HG02840 (cell line): Measurements from ENCODE around the gene CIB4.
"Not testable (repeated sequence)": the region's sequence is repeated elsewhere in the genome, so short reads cannot be mapped to it uniquely, and the experiment has no call there.

Experiments used
- ATAC-seq: cut with Tn5 transposase; IDR thresholded peaks from one replicate; pipeline ENCODE4 v1.9.1; 2021; ENCODE audit warnings: mild to moderate bottlenecking, moderate library complexity, moderate number of reproducible peaks; ENCODE audit not compliant: unreplicated experiment, low FRiP score

Gene CIB4

DNA sequence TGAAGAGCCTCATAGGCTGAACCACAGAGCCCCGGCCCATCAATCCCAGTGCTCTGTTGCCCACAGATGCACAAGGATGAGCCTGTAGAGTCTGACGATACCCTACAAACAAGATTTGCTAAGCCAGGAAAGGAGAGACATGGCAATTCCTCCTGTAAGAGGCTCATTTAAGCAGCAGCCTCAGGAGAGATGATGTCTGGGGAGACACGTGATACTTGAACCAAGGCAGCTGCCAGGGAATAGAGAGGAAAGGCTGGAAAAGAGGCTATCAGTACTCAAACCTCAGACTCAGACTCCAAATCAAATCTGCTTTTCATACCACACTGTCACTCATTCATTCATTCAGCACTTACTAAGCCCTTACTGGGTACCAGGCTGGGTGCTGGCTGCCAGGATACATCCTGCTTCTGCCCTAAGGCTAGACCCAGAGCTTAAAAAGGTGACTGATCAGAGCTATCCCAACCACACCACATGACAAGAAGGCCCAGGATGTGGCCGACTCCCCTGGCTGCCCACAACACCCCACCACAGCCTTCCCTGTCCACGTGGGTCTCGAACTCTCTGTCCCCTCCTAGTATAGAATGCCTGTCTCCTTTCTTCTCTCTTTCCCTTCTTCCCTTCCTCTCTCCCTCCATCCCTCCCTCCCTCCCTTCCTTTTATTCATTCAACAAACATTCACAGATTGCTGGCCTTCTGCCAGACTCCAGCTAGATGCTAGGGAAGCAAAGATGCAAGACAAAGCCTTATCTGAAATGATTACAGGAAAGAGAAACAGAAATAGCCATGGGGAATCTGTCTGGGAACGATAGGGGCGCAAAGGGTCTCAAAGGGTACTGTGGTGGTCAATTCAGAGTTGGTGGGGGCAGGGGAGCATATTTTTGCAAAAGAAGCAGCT, 27.9 kb upstream of the CIB4 start:
- ATAC-seq: no peak

DNA sequence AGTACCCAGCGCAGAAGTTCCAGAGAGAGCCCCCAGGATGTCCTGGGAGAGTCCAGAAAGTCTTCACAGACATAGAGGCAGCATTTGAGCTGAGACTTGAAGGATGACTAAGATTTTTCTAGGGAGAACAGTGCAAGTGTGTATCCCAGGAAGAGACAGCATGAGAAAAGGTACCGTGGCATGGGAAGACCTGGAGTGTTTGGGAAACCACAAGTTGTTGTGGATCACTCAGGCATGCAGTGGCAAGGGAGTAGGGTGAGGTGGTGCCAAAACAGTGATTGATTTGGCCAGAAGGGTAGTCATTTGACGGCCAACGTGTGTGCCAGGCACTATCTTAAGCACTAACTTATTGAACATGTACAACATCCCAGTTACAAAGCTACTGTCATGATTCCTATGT, 26.9 kb upstream of the CIB4 start:
- ATAC-seq: no peak

DNA sequence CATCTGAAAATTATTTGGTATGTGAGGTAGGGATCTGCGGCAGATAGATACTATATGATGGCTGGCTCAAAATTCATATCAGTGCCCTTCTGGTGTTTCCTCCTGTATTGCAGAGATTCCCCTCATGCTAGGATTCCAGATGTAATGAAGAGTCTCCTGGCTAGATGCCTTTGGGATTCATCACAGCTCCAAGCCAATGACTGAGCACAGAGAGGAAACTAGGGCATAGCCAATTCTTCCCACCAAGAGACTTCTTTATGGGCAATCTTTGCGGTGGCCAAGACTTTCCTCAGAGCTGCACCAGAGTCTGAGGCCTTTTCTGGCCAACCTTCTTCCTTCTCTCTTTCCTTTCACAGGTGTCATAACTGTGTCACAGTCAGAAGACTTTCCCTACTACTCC, 25.5 kb upstream of the CIB4 start:
- ATAC-seq: no peak

- ATAC-seq: not testable (repeated sequence)
Observed at GRCh38 chr2:26665296-26665695, 24.1 kb upstream of the CIB4 start.

- no peak for ATAC-seq
Observed at GRCh38 chr2:26660363-26660962, 19.3 kb upstream of the CIB4 start.

DNA sequence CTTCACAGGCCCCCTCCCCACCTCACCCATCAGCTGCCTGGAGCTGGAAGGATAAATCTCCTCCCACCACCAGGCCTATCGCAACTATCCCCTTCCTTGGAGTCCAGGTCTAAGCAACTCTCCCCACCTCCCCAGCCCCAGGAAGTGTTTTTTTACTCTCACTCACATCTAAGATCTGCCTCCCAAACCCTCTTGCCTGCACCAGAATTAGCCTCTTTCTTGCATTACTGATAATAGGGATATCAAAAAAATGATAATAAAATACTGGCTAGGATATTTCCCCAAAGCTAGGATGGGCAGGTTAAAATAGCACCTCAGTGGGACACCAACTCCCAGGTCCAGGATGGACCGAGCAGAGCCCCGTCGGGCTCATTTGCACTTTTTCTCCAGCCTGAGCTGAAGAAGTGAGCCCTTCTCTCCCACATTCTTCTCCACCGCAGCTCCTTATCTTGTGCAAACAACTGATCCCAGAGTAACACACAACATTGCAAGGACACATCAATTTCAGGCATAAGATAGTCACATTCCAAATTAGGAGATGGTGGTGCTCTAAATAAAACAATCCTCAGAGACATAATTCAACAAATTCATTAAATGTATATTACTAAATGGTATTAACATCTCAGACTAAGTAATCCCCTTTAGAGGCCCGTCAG, 17.7 kb upstream of the CIB4 start:
- no peak for ATAC-seq

GRCh38 chr2:26657265-26657664, 16.1 kb upstream of the CIB4 start:
- ATAC-seq: no peak

- ATAC-seq: no peak
Observed at GRCh38 chr2:26655611-26656195, 14.5 kb upstream of the CIB4 start.

- not testable (repeated sequence) for ATAC-seq
Observed at GRCh38 chr2:26655120-26655519, 14.0 kb upstream of the CIB4 start.

GRCh38 chr2:26654061-26654340, 12.8 kb upstream of the CIB4 start:
- ATAC-seq: no peak

DNA sequence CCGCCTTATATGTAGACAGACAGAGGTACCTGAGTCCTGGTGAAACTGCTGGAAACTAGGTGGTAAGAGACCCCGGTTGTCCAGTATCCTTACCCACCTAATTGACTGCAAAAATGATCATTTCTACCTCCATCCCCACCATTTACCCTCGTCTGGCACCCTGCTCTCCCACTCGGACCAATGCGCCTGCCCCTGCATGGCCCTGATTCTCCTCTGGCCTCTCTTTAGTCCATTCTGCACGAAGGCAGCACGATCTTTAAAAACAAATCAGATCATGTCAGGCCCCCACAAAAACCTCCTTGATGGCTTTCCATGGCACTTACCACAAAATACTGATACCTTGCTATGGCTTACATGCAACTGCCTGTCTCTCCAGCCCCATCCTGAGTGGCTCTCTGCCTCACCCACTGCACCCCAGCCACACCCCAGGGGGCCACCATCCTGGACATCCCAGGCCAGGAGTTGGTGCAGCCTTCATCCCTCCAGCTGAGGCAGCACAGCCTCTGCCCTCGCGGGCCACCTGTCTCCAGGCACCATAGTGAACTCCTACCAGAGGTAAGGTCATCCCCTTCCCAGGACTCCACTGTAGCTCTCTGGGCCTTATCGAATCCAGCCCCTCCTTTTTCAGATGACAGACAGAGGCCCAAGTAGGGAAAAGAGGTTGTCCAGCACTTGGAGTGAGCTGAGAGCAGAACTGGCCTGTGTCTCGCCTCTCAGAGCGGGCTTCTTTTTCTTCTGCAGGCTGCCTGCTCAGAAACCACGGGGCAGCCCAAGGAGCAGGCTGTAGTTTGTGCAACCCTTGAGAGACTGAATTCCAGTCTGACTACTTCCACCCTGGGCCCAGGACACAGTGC, 12.3 kb upstream of the CIB4 start:
- no peak for ATAC-seq

DNA sequence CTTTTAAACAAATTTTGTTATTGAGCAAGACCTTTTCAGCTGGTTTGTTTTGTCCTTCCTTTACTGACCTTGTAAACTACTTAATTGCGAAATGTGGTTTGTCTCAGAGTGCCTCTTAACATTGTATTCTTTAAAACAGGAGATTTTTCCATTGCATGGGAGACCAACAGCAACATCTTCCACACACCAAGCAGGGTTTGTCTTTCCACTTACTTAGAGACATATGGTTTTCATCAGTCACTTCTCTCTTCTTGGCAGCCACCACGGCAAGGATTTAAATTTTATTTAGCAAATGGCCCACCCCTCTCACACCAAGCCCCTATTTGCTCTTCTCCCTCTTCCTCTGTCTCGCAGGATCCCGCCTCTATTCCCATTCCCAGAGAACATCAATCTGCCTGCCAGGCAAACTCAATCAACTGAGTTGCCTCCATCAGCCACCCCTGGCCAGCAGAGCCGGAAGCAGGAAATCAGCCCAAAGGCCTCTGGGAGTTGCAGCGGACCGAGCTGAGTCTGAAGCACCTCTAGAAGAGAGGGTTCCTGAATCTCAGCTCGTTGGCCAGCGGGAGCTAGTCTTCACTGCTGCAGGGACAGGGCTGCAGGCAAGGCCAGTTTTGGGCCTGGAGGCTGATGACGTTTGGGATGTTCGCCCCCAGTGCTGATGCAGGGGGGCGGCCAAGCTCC, 11.3 kb upstream of the CIB4 start:
- ATAC-seq: no peak

DNA sequence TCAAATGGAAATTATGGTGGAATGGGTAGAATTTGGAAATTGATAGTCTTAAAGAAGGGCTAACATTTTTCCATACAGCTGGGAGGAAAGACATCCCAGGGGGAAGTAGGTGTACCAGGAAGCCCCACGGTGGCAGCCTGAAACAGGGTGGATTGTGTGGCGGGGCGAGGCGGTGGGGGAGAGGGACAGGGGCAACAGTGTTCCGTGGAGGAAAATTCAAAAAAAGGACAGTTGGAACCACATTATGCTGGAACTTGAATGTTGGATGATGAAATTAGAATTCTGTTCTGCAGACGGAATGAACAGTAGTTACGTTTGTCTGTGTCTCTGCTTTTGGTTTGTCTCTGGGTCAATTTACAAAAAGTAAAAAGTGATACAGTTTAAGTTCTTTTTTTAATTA, 10.6 kb upstream of the CIB4 start:
- no peak for ATAC-seq

DNA sequence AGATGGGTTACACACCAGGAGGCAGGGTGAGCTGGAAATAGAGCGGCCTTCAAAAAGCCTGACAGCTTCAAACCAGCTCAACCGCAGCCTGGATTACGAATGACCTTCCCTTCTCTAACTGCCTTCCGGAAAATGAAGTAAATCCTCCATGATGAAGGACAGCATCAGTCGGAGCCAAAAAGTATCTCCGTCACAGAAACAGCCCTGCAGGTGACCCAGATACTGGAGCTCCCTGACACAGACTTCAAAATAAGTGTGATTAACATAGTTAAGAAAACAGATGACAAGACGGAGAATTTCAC, 10.3 kb upstream of the CIB4 start:
- no peak for ATAC-seq

DNA sequence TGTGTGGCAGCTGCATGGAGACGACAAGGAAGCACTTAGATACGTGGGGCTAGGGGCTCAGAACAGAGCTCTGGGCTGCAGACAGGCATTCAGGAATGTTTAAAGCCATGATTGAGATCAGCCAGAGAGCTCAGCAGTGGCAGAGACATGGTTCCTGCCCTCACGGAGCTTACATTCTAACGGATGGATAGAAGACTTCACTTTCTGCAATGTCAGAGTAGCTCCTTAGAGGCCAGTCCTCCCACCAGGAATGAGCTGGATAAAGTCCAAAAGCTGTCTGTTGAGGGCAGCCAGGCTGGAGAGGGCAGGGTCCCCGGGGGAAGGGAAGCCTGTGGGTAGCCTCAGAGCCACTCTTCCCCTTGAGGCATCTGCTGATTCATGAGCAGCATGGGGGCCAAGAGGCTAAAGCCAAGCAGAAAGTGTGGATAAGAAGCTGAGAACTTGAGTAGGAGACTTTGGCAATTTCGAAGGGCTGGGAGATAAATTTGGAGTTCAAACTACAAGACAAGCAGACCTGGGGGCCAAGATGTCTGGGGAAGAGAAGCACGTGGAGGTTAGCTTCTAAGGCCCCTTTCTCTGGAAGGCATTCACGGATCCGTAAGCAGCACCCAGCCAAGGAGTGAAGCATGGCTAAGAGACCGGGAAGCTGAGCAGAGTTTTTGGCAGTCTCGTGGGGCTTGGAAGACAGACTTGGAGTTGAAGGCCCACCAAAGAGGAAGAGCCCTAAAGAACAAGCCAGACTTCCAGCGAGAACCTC, 9.7 kb upstream of the CIB4 start:
- ATAC-seq: no peak

DNA sequence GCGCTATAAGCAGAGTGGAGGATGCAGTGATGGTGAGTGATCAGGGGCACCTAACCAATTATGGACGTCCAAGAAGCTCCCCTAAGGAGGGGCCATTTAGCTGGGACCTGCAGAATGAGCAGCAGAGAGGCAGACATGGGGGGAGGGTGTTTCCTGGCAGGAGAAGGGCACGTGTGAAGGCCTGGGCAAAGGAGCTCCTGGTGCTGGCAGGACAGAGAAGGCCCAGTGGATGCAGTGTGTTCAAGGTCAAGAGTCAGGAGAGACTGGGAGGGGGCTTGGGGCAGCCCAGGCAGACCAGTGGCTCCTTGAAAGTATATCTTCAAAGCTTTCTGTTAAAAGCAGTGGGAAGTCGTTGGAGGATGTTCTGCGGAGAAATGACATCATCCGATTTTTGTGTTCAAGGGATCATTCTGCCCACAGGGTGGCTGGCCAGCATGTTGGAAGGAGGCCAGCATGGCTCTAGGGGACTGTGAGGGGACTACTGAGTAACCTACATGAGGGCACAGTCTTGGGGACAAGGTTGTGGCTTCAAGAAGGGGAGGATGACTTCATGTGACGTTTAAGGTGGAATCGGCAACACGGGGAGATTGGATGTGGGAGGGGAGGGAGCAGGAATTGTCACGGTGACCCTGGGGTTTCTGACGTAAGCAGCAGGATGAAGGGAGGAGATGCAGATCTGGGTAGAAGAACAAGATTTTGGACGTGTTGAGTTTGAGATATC, 9.0 kb upstream of the CIB4 start:
- no peak for ATAC-seq

DNA sequence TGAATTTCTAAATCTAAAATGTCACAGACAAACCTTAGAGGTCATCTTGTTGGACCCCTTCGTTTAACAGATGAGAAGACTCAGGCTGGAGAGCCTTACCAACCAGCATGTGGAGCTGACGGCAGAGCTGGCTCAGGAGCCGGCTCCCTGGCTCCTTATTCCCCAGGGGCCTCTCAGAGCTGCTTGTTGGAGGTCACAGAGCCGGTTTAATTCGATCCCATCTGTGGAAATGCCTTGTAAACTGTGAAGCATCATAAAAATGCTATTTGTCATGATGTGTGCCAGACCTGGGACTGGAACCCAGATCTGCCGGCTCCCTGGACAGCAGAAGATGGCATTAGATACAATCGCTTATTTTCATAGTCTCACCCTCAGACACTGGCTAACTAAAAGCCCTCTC, 8.2 kb upstream of the CIB4 start:
- ATAC-seq: no peak

GRCh38 chr2:26648516-26648915, 7.3 kb upstream of the CIB4 start:
- no peak for ATAC-seq

GRCh38 chr2:26647981-26648380, 6.8 kb upstream of the CIB4 start:
- no peak for ATAC-seq
